NCI-H2107 treated with DMSO at 0.1 percent for 48 hours (cell line): ENCODE measurements around the gene MKI67.
"Not testable (repeated sequence)": the region's sequence is repeated elsewhere in the genome, so short reads cannot be mapped to it uniquely, and the experiment has no call there.

Source experiments
- DNase-seq: peaks from one replicate; lab custom pipeline; 2025; ENCODE audit not compliant: unreplicated experiment; lab: John Stamatoyannopoulos, UW

MKI67 gene

DNA sequence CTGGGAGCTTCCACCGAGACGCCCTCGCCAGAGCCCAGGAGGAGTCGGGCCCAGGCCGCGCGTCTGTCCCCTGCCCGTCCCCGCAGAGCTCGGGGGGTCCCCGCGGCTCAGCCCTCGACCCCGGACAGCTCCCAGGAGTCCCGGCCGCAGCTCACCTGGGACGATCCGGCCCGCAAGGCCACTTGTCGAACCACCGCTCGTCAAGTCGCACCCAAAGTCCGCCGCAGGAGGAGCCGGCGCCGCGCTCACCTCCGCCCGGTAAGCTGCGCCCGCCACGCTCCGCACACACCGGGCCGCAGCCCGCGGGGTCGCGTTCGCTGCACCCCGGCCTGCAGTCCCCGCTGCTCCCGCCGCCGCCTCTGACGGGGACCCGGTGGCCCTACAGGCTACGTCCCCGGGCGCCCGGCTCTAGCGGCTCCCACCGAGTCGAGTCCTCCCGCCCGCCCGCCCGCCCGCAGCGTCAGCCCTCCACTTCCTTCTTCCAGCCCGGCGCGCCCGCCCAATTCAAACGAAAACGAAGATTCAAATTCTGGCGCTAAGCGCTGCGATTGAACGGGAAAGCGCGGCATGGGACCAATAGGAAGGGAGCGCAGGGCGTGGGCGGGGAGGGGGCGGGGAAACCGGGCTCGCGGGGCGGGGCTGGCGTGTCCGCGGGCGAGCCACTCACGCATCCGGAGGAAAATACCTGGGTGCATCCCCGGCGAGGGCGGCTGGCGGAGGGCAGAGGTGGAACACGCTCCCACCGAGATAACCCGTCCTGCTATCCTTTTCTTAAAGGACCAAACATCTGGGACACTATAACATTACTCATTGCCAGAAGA, at the start of gene MKI67:
Gene MKI67 (minus strand): TSS at position 480 of the 821 bp plus-strand sequence. CDS start 756 bp downstream, outside the sequence.
- DNase-seq = peak; percentile 21

DNA sequence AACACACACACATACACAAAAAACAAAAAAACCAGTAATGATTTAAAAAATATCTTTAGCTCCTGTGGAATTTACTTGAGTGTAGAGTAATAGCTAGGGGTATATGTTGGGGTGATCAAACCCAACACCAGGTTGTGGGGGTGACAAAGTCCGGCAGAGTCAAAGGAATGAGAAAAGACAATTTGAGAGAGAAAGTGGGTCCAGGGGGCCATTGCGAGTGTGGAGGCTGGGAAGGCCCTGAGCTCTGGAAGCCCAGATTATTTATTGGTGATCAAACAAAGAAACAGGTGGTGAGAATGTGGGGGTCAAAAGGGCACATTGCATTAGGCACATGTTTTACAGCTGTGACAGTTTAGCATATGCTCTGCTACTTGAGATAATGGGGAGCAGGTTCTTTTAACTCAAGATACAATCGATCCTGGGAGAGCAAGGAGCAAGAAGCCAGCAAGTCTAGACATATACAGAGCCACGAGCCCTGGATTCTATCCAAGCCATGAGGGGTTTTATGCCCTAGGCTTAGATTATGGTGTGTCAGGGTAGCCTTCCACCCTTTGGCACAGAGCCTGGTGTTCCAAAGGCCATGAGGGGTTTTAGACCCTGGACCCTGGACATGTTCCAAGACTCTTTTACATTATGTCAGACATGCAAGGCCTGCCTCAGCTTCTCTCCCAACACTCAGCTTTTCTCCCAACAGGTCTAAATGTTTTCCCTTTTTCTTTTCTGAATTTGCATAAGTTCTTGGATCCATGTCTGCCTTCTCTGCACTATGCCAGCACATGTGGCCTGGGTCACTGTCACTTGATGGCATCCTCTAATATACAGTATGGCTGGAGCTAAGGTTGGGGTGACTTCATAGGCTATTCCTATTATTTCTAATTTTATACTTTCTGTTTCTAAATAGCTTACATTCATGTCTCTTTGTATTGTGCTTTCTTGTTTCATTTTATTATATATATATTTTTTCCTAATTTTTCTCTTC, 48.6 kb upstream of the MKI67 start:
- DNase-seq = no peak

DNA sequence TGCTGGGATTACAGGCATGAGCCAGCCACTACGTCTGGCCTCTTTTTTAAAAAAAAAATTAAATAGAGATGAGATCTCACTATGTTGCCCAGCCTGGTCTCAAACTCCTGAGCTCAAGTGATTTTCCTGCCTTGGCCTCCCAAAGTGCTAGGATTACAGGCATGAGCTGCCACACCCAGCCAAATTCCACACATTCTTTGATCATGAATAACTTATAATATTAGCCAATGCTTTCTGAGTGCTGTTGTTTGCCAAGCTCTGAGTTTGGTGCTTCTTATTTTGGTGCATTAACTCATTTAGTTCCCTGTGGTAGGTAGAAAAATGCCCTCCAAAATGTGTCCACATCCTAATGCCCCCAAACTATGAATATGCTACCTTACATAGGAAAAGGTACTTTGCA, 47.2 kb upstream of the MKI67 start:
- no peak for DNase-seq

GRCh38 chr10:128172756-128173155, 46.5 kb upstream of the MKI67 start:
- DNase-seq = no peak

- DNase-seq = no peak
These were observed 43.7 kb upstream of the MKI67 start for GRCh38 chr10:128169811-128170379.

- no peak for DNase-seq
These were observed 41.8 kb upstream of the MKI67 start for GRCh38 chr10:128167926-128168520.

DNA sequence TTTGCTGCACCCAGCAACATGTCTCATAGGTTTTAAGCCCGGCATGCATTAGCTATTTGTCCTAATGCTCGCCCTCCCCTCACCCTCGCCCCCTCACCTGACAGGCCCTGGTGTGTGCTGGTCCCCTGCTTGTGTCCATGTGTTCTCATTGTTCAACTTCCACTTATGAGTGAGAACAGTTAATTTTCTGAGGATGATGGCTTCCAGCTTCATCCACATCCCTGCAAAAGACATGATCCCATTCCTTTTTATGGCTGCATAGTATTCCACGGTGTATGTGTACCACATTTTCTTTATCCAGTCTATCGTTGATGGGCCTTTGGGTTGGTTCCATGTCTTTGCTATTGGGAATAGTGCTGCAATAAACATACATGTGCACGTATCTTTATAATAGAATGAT, 40.9 kb upstream of the MKI67 start:
- not testable (repeated sequence) for DNase-seq

GRCh38 chr10:128166151-128166550, 39.9 kb upstream of the MKI67 start:
- no peak for DNase-seq

DNA sequence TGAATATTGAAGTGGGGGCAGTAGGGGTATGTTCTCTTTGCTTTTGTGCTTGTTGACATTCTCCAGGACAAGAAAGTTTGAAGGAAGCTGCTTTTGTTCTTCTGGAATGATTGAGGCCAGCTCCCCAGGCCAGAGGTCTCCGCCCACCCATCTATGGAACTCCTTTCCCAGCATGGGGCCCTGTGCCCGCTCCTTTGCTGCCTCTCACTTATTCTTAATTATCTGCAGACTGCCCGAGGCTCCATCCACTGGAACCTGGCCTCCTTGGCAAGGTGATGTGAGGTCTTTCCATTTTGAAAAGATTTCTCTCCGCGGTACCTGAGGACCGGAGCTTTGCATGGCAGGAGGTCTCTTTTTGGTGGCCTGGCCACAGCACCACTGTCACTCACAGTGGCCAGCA, 39.3 kb upstream of the MKI67 start:
- no peak for DNase-seq

DNA sequence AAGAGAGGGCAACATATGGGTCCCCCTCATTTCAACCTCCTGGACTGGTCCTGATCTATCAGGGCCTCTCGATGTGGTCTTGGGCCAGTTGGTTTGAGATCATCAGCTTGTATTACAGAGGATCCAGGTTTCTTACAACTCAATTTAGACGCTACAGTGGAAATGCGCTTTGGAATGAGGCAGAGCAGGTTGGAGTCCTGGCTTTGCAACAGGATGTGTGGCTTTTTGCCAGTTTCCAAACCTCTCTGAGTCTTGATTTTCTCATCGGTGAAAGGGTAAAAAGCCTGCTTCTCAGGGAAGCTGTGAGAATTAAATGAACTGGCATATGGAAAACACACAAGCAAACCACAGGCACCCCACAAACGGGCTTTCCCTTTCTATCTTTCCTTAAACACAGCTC, 37.5 kb upstream of the MKI67 start:
- DNase-seq = no peak

GRCh38 chr10:128161031-128161430, 34.8 kb upstream of the MKI67 start:
- DNase-seq = no peak

DNA sequence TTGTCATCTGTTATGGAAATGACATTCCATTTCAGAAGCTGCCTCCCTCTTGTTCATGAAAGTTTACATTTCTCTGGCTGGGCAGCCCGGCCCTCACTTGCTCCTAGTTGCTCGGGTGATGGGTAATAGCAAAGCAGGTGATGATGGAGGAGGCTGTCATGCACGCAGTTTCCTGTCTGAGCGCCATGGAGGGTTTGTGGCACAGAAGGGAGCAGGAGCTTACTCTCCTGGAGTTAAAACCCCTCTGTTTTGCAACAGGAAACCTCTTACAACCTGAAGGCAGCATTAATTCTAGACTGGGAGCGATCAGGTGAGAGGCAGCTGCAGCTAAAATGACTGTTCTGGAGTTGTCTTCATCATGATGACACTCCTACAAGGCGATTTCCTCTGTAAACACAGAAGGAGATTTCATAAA, 34.1 kb upstream of the MKI67 start:
- no peak for DNase-seq

GRCh38 chr10:128158021-128158795, 32.0 kb upstream of the MKI67 start:
- DNase-seq = no peak

- DNase-seq = no peak
These were observed 31.0 kb upstream of the MKI67 start for GRCh38 chr10:128156999-128157755.

- DNase-seq = no peak
These were observed 26.7 kb upstream of the MKI67 start for GRCh38 chr10:128152741-128153580.

GRCh38 chr10:128151031-128151430, 24.8 kb upstream of the MKI67 start:
- no peak for DNase-seq

DNA sequence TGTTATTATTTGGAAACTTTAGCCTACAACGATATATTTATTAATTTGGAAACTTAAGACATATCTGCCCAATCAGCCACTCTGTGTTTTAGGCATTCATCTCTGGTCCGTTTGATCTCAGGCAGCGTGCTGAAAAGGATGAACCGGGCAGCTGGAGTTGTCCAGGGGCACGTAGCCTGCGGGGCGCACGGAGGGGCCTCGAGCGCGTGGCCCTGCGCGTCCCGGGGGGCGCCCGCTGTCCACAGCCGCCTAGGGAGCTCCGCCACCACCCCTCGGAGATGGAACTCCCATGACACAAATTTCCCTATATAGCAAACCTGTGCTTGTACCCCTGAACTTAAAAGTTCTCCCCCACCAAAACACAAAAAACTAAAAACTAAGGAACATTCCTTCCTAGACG, 24.3 kb upstream of the MKI67 start:
- DNase-seq = no peak

DNA sequence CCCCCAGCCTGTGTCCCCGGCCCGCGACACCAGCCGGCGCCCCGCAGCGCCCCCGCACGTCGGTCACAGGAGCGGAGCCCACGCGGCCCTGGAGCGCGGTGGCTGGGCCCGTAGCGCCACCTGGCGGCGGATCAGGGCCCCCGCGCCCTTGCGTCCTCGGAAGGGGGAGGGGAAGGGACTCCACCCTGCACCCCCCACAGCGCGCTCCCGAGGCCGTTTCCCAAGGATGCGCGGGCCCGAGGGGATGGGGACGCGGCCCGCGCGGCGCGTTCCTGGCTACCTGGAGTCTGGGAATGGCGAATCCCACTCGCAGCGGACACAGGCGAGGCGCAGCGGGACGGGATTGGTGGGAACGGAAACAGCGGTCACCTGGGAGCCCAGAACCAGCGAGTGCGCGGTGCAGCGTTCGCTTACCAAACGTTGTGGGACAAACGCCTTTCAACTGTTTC, 23.8 kb upstream of the MKI67 start:
- DNase-seq = no peak
